HCT116 (cell line): Measurements from ENCODE around the gene CIP2A. TPM values are rescaled to one million over a fixed set of nuclear protein-coding genes. Genes with fewer than 3 reads are reported as not detected.

Experiments used
- ATAC-seq: fragments of 200-7000 bp; cut with Tn5 transposase; 2 replicates; pipeline ENCODE4 v1.9.1; 2020; ENCODE audit warnings: mild to moderate bottlenecking, moderate library complexity
- Bru-seq: library from RNA; stranded (reverse); fragments of 400-500 nt; gene quantifications from one replicate; lab custom pipeline; 2021; lab: Mats Ljungman, UMichigan
- BruChase-seq, 2 experiments: library from RNA; stranded (reverse); fragments of 400-500 nt; gene quantifications; one replicate each; lab custom pipeline; 2021; lab: Mats Ljungman, UMichigan
- BruUV-seq: library from RNA; stranded (reverse); fragments of 400-500 nt; replicated peaks from 2 replicates; lab custom pipeline; 2021; lab: Mats Ljungman, UMichigan
- CTCF ChIA-PET: fragments of 300-600 bp; sonication (Branson Sonifier 250); formaldehyde crosslinking; loops from one replicate; lab custom pipeline; 2021; ENCODE audit warnings: antibody characterized with exemption; lab: Charles Lee
- POLR2A ChIA-PET: fragments of 300-600, 350-600 bp; sonication (Branson Sonifier 250); formaldehyde crosslinking; loops from one replicate; lab custom pipeline; 2021; ENCODE audit warnings: antibody characterized with exemption; lab: Charles Lee
- RAD21 ChIA-PET, 2 experiments: fragments of 300-600 bp; sonication (Branson Sonifier 250); formaldehyde crosslinking; loops; one replicate each; lab custom pipeline; 2023; ENCODE audit warnings: low total read pairs in 2 of 2; ENCODE audit not compliant: uncharacterized antibody in 2 of 2, unreplicated experiment in 2 of 2, low non-redundant PET in 1 of 2; lab: Charles Lee
- DNase-seq: peaks from one replicate; pipeline ENCODE4 v3.0.0-alpha.2; 2010; ENCODE audit warnings: low read depth, low spot score
- H2AFZ ChIP-seq: fragments of 200-600 bp; shearing (Covaris generic), sonication (generic); 2 replicates; pipeline ENCODE4 v1.6.1; 2017; ENCODE audit warnings: low read depth, mixed run types, mixed read lengths, antibody characterized with exemption, low read length; ENCODE audit not compliant: poor library complexity, severe bottlenecking
- H3K27ac ChIP-seq: 2 replicates; pipeline ENCODE4 v1.5.1; 2012; ENCODE audit warnings: low read depth, low read length
- H3K27me3 ChIP-seq: fragments of 200-600 bp; sonication (generic); 2 replicates; pipeline ENCODE4 v1.6.1; 2016; ENCODE audit warnings: mixed run types, low read length, mixed read lengths; ENCODE audit not compliant: insufficient read depth
- H3K36me3 ChIP-seq, 2 experiments: fragments of 200-500 bp in 1 of 2; fragments of 200-600 bp in 1 of 2; sonication (Bioruptor generic) in 1 of 2; sonication (generic) in 1 of 2; 2 replicates each; pipeline versions ENCODE4 v1.5.1 to v1.6.1; 2014 to 2016; ENCODE audit warnings: low read length in 2 of 2, inconsistent platforms in 1 of 2, mixed read lengths in 1 of 2, mixed run types in 1 of 2; ENCODE audit not compliant: insufficient read depth in 2 of 2, control insufficient read depth in 1 of 2
- H3K4me1 ChIP-seq, 2 experiments: fragments of 200-600 bp in 1 of 2; sonication (generic) in 1 of 2; 2 replicates each; pipeline versions ENCODE4 v1.5.1 to v1.6.1; 2012 to 2017; ENCODE audit warnings: low read length in 2 of 2, inconsistent platforms in 1 of 2, mild to moderate bottlenecking in 1 of 2, mixed read lengths in 1 of 2, mixed run types in 1 of 2, moderate library complexity in 1 of 2; ENCODE audit not compliant: insufficient read depth in 2 of 2, control insufficient read depth in 1 of 2
- H3K4me2 ChIP-seq: fragments of 200-600 bp; sonication (generic); 2 replicates; pipeline ENCODE4 v1.6.1; 2017; ENCODE audit warnings: mixed run types, low read length, mixed read lengths
- H3K4me3 ChIP-seq, 2 experiments: fragments of 200-600 bp in 1 of 2; sonication (generic) in 1 of 2; replicated peaks in 1 of 2; 2 replicates each; pipeline ENCODE4 v1.5.1; 2011 to 2016; ENCODE audit warnings: low read length in 2 of 2, control low read depth in 1 of 2, low read depth in 1 of 2, mild to moderate bottlenecking in 1 of 2, mixed read lengths in 1 of 2, mixed run types in 1 of 2
- H3K79me2 ChIP-seq: fragments of 200-600 bp; sonication (generic); 2 replicates; pipeline ENCODE4 v1.6.1; 2017; ENCODE audit warnings: mild to moderate bottlenecking, mixed run types, low read length, moderate library complexity, mixed read lengths; ENCODE audit not compliant: insufficient read depth
- H3K9ac ChIP-seq: fragments of 200-600 bp; sonication (generic); 2 replicates; pipeline ENCODE4 v1.6.1; 2016; ENCODE audit warnings: low read length, mixed read lengths
- H3K9me2 ChIP-seq: fragments of 200-600 bp; sonication (generic), shearing (Covaris generic); 2 replicates; pipeline ENCODE4 v1.6.1; 2017; ENCODE audit warnings: mixed run types, mild to moderate bottlenecking, moderate library complexity; ENCODE audit not compliant: insufficient read depth
- H3K9me3 ChIP-seq, 2 experiments: fragments of 200-500 bp in 1 of 2; fragments of 200-600 bp in 1 of 2; sonication (Bioruptor generic) in 1 of 2; sonication (generic) in 1 of 2; 2 replicates each; pipeline ENCODE4 v1.6.1; 2014 to 2017; ENCODE audit warnings: low read length in 2 of 2, mixed read lengths in 2 of 2, inconsistent platforms in 1 of 2, low read depth in 1 of 2, mild to moderate bottlenecking in 1 of 2, mixed run types in 1 of 2, moderate library complexity in 1 of 2; ENCODE audit not compliant: control insufficient read depth in 1 of 2, insufficient read depth in 1 of 2
- H4K20me1 ChIP-seq: fragments of 200-600 bp; sonication (generic), shearing (Covaris generic); 2 replicates; pipeline ENCODE4 v1.6.1; 2017; ENCODE audit warnings: mixed run types, mild to moderate bottlenecking, moderate library complexity; ENCODE audit not compliant: insufficient read depth
- ATF3 ChIP-seq: IDR thresholded peaks from 2 replicates; pipeline ENCODE4 v1.6.1; 2012
- CBX3 ChIP-seq: IDR thresholded peaks from 2 replicates; pipeline ENCODE4 v1.6.1; 2012; ENCODE audit warnings: low read depth
- CEBPB ChIP-seq: IDR thresholded peaks from 2 replicates; pipeline ENCODE4 v1.6.1; 2012; ENCODE audit warnings: low read depth
- ELF1 ChIP-seq: IDR thresholded peaks from 2 replicates; pipeline ENCODE4 v1.6.1; 2012; ENCODE audit warnings: low read depth, borderline replicate concordance
- EZH2 ChIP-seq: fragments of 200-600 bp; sonication (generic); IDR thresholded peaks from 2 replicates; pipeline ENCODE4 v1.6.1; 2017; ENCODE audit warnings: antibody characterized with exemption, mixed run types
- FOSL1 ChIP-seq: IDR thresholded peaks from 2 replicates; pipeline ENCODE4 v1.6.1; 2012; ENCODE audit warnings: low read depth
- JUND ChIP-seq: IDR thresholded peaks from 2 replicates; pipeline ENCODE4 v1.6.1; 2012
- MAX ChIP-seq: IDR thresholded peaks from 2 replicates; pipeline ENCODE4 v1.6.1; 2012
- POLR2A ChIP-seq: IDR thresholded peaks from 2 replicates; pipeline ENCODE4 v1.7.0; 2011; ENCODE audit warnings: borderline replicate concordance; ENCODE audit not compliant: insufficient read depth, insufficient read length; ENCODE audit errors: extremely low read depth
- POLR2AphosphoS5 ChIP-seq: IDR thresholded peaks from 2 replicates; pipeline ENCODE4 v1.6.1; 2011; ENCODE audit warnings: mild to moderate bottlenecking, low read depth, low read length, moderate library complexity
- RAD21 ChIP-seq: IDR thresholded peaks from 2 replicates; pipeline ENCODE4 v1.6.1; 2012; ENCODE audit warnings: low read depth, mild to moderate bottlenecking
- REST ChIP-seq: IDR thresholded peaks from 2 replicates; pipeline ENCODE4 v1.6.1; 2012; ENCODE audit warnings: low read depth
- SIN3A ChIP-seq: IDR thresholded peaks from 2 replicates; pipeline ENCODE4 v1.6.1; 2012; ENCODE audit warnings: low read depth
- TCF7L2 ChIP-seq: IDR thresholded peaks from 2 replicates; pipeline ENCODE4 v1.7.0; 2011; ENCODE audit warnings: borderline replicate concordance, inconsistent platforms; ENCODE audit not compliant: insufficient read depth, insufficient read length; ENCODE audit errors: extremely low read depth
- YY1 ChIP-seq: IDR thresholded peaks from 2 replicates; pipeline ENCODE4 v1.6.1; 2011; ENCODE audit warnings: low read length, low read depth, moderate library complexity, mild to moderate bottlenecking; ENCODE audit not compliant: insufficient replicate concordance; ENCODE audit errors: extremely low read depth
- ZBTB33 ChIP-seq: IDR thresholded peaks from 2 replicates; pipeline ENCODE4 v1.6.1; 2011; ENCODE audit warnings: mild to moderate bottlenecking, low read length, moderate library complexity; ENCODE audit not compliant: insufficient replicate concordance; ENCODE audit errors: extremely low read depth
- ZFX ChIP-seq: fragments of 450-650 bp; IDR thresholded peaks from 2 replicates; pipeline ENCODE4 v1.6.1; 2017
- ZNF274 ChIP-seq: fragments of 200-500 bp; sonication (Bioruptor generic); IDR thresholded peaks from 2 replicates; pipeline ENCODE4 v1.6.1; 2014; ENCODE audit warnings: mild to moderate bottlenecking, low read depth, low read length, inconsistent platforms
- intact Hi-C: fragments of 100-400 bp; cut with micrococcal nuclease; formaldehyde crosslinking; loops from 2 replicates; pipeline ENCODE4 v1.10.0; 2022
- long read RNA-seq: library from polyadenylated mRNA; unstranded; transcript quantifications from one replicate; pipeline ENCODE4 v2.0.0, GENCODE V29; 2021; ENCODE audit not compliant: unreplicated experiment
- polyA plus RNA-seq: library from polyadenylated mRNA; unstranded; fragments of >200 nt; gene quantifications from 2 replicates; pipeline ENCODE4 v1.2.1, GENCODE V29; 2012; ENCODE audit warnings: missing spikeins
- total RNA-seq: library from RNA; stranded (reverse); gene quantifications from one replicate; pipeline ENCODE4 v1.2.1, GENCODE V29; 2021; ENCODE audit not compliant: unreplicated experiment

CIP2A gene
- total RNA-seq (41.6 TPM), Bru-seq, nascent RNA (percentile 89 among the genes with signal in this experiment), BruChase-seq, experiment 1, labeled RNA remaining after a 6-hour chase (percentile 85 among the genes with signal in this experiment), BruChase-seq, experiment 2, labeled RNA remaining after a 2-hour chase (percentile 82 among the genes with signal in this experiment)
- polyA plus RNA-seq: 12.1 and 17.1 TPM in 2 replicates
- long read RNA-seq, partial matches to known transcripts: 47 of 60 reads
- long read RNA-seq, other reads (novel, unspliced or antisense): 13 of 60 reads

- Histone ChIP-seq H3K27me3 (no peaks in the 10 kb centered on the region), H3K4me2 (peak within 1 kb of the TSS; percentile 76), H4K20me1 (no peaks in the 10 kb centered on the region), H3K9me2 (no peaks in the 10 kb centered on the region), H3K4me1 (peaks cover 0 to 23% of the 10 kb centered on the region in 2 experiments; a peak in 3 of 4 replicates), H3K4me3 (peak within 1 kb of the TSS; percentile 92 to 95), H3K9me3 (no peaks in the 10 kb centered on the region), H3K36me3 (peaks cover 0 to 12% of the 10 kb centered on the region in 2 experiments; a peak in 2 of 4 replicates), H3K79me2 (peaks cover 61% of the 10 kb centered on the region), H3K27ac (peak within 1 kb of the TSS; percentile 87), H3K9ac (peak within 1 kb of the TSS; percentile 93), H2AFZ (peak within 1 kb of the TSS; percentile 79)
- peak; percentile 91 for DNase-seq
- RAD21 ChIA-PET: no interaction called here
- POLR2A ChIA-PET: interaction anchor here (0.8 to 2.3 kb wide), 6 partner anchors 9 to 326 kb away, joined by 3 to 12 read pairs (median 5); no protein-coding TSS in a partner anchor
- intact Hi-C loops: no loop called here
- BruUV-seq: TSS peak; percentile 60
- ATAC-seq: peak; percentile 96
- CTCF ChIA-PET: no interaction called here
- TF ChIP-seq POLR2A: peak; percentile 94
- no peak for TF ChIP-seq ZNF274
- TF ChIP-seq YY1: no peak
- peak; percentile 79 for TF ChIP-seq MAX
- TF ChIP-seq CEBPB: no peak
- peak; percentile 59 for TF ChIP-seq ELF1
- no peak for TF ChIP-seq EZH2
- TF ChIP-seq ZBTB33: peak; percentile 94
- TF ChIP-seq ZFX: peak; percentile 60; the same call in 1 of the 2 replicates
- TF ChIP-seq CBX3: peak; percentile 87; the same call in 1 of the 2 replicates
- no peak for TF ChIP-seq REST
- no peak; the same call in 1 of the 2 replicates for TF ChIP-seq FOSL1
- TF ChIP-seq POLR2AphosphoS5: peak; percentile 80
- peak; percentile 90 for TF ChIP-seq SIN3A
- peak; percentile 23 for TF ChIP-seq TCF7L2
- no peak for TF ChIP-seq RAD21
- no peak for TF ChIP-seq ATF3
- no peak for TF ChIP-seq JUND
These were observed at the start of gene CIP2A, which contains the start of gene DZIP3 for GRCh38 chr3:108589081-108589997. TSS of gene CIP2A (minus strand) at chr3:108589438. CDS start at chr3:108589375, 63 bp downstream. TSS of gene DZIP3 (plus strand) at chr3:108589722. CDS start at chr3:108605407, 15,685 bp downstream.
